A549 (cell line): ENCODE results near the gene PER1. TPM values are rescaled to one million over a fixed set of nuclear protein-coding genes. Genes with fewer than 3 reads are reported as not detected.

Experiments used
- ATAC-seq, 2 experiments: fragments of 200-7000 bp in 1 of 2; fragments of >200 bp in 1 of 2; cut with Nextera tagmentation in 1 of 2; cut with Tn5 transposase in 1 of 2; 3 replicates each; pipeline versions ENCODE4 v1.8.0 to v1.9.1; 2018 to 2020; ENCODE audit warnings: mild to moderate bottlenecking in 1 of 2, moderate library complexity in 1 of 2
- CTCF ChIA-PET: fragments of 300-600 bp; sonication (Branson Sonifier 250); formaldehyde crosslinking; extraction: SDS; loops from one replicate; lab custom pipeline; 2021; ENCODE audit warnings: antibody characterized with exemption, inconsistent platforms; lab: Yijun Ruan, JAX
- POLR2A ChIA-PET: fragments of 350-600 bp; formaldehyde crosslinking; extraction: SDS; loops from one replicate; lab custom pipeline; 2021; ENCODE audit warnings: antibody characterized with exemption, inconsistent platforms; lab: Yijun Ruan, JAX
- DNase-seq, 2 experiments: peaks; one replicate each; pipeline versions ENCODE4 v3.0.0 to v3.0.0-alpha.2; 2011 to 2016; ENCODE audit warnings: low read depth in 1 of 2, low spot score in 1 of 2
- FAIRE-seq: peaks from 2 replicates; lab custom pipeline; 2011; peaks lifted over from hg19 to GRCh38; lab: Jason Lieb, UNC
- H3K27ac ChIP-seq, 2 experiments: fragments of >200 bp; sonication (Bioruptor Twin); formaldehyde crosslinking; 3 replicates each; pipeline ENCODE4 v1.5.1; 2016 to 2017
- H3K4me1 ChIP-seq: fragments of >200 bp; sonication (Bioruptor Twin); formaldehyde crosslinking; 3 replicates; pipeline ENCODE4 v1.6.1; 2016
- H3K4me2 ChIP-seq: fragments of >200 bp; sonication (Bioruptor Twin); formaldehyde crosslinking; 3 replicates; pipeline ENCODE4 v1.6.1; 2016
- H3K4me3 ChIP-seq: fragments of >200 bp; sonication (Bioruptor Twin); formaldehyde crosslinking; 3 replicates; pipeline ENCODE4 v1.5.1; 2016
- H3K9me3 ChIP-seq: fragments of >200 bp; sonication (Bioruptor Twin); formaldehyde crosslinking; 3 replicates; pipeline ENCODE4 v1.6.1; 2016
- CHD2 ChIP-seq: fragments of 150-350 bp; IDR thresholded peaks from 2 replicates; pipeline ENCODE4 v1.6.1; 2014; ENCODE audit warnings: low read length; ENCODE audit not compliant: partially characterized antibody
- ELK1 ChIP-seq: fragments of 150-350 bp; IDR thresholded peaks from 2 replicates; pipeline ENCODE4 v1.6.1; 2014; ENCODE audit warnings: low read depth, mild to moderate bottlenecking, low read length
- ESRRA ChIP-seq: fragments of 150-350 bp; IDR thresholded peaks from 2 replicates; pipeline ENCODE4 v1.6.1; 2014; ENCODE audit warnings: mild to moderate bottlenecking, low read length, borderline replicate concordance
- FOSB ChIP-seq: fragments of 250-450 bp; sonication (Bioruptor Pico); IDR thresholded peaks from 2 replicates; pipeline ENCODE4 v1.5.0; 2020; ENCODE audit warnings: mild to moderate bottlenecking, moderate library complexity
- FOSL2 ChIP-seq, 2 experiments: fragments of 450-650 bp in 1 of 2; fragments of >200 bp in 1 of 2; sonication (Bioruptor Twin) in 1 of 2; formaldehyde crosslinking; IDR thresholded peaks; 2 replicates each; pipeline versions ENCODE4 v1.5.0 to v1.6.1; 2016 to 2020; ENCODE audit warnings: mild to moderate bottlenecking in 1 of 2, moderate library complexity in 1 of 2
- FOXS1 ChIP-seq: fragments of 250-450 bp; sonication (Bioruptor Pico); IDR thresholded peaks from 2 replicates; pipeline ENCODE4 v1.5.0; 2020; ENCODE audit warnings: mild to moderate bottlenecking, moderate library complexity
- GATA3 ChIP-seq: IDR thresholded peaks from 2 replicates; pipeline ENCODE4 v1.6.1; 2012; ENCODE audit warnings: borderline replicate concordance
- JUNB ChIP-seq: fragments of >200 bp; sonication (Bioruptor Twin); formaldehyde crosslinking; IDR thresholded peaks from 2 replicates; pipeline ENCODE4 v1.6.1; 2016
- MAFK ChIP-seq: fragments of 450-650 bp; IDR thresholded peaks from 2 replicates; pipeline ENCODE4 v1.6.1; 2014; ENCODE audit not compliant: partially characterized antibody
- MAZ ChIP-seq: fragments of 150-350 bp; IDR thresholded peaks from 2 replicates; pipeline ENCODE4 v1.6.1; 2014; ENCODE audit warnings: antibody characterized with exemption, low read depth, low read length, borderline replicate concordance
- PHF8 ChIP-seq: fragments of 200-600 bp; sonication (generic); IDR thresholded peaks from 2 replicates; pipeline ENCODE4 v1.6.1; 2016; ENCODE audit warnings: low read depth, mild to moderate bottlenecking, antibody characterized with exemption, moderate library complexity, borderline replicate concordance
- POLR2A ChIP-seq: IDR thresholded peaks from 2 replicates; pipeline ENCODE4 v1.6.1; 2012; ENCODE audit warnings: mild to moderate bottlenecking, low read length
- POLR2AphosphoS2 ChIP-seq: conservative IDR thresholded peaks from 2 replicates; pipeline ENCODE4 v1.6.1; 2012; ENCODE audit warnings: low read length, improper control_type of control experiment, inconsistent platforms
- RAD21 ChIP-seq, 2 experiments: fragments of >200 bp in 1 of 2; sonication (Bioruptor Twin) in 1 of 2; formaldehyde crosslinking in 1 of 2; IDR thresholded peaks in 1 of 2; conservative IDR thresholded peaks in 1 of 2; 2 replicates in 1 of 2; 3 replicates in 1 of 2; pipeline ENCODE4 v1.6.1; 2012 to 2018; ENCODE audit warnings: inconsistent platforms in 1 of 2
- RNF2 ChIP-seq: fragments of 200-600 bp; sonication (generic); IDR thresholded peaks from 2 replicates; pipeline ENCODE4 v1.6.1; 2016; ENCODE audit warnings: low read depth, mild to moderate bottlenecking, antibody characterized with exemption, moderate library complexity, borderline replicate concordance
- TP53 ChIP-seq: fragments of 250-450 bp; sonication (Bioruptor Pico); IDR thresholded peaks from 2 replicates; pipeline ENCODE4 v1.5.0; 2021; ENCODE audit warnings: mild to moderate bottlenecking, moderate library complexity
- WGBS: methylation state at CpG from one replicate; pipeline ENCODE4 v1.1.6; 2017; ENCODE audit errors: missing lambda C conversion rate; 5-methylcytosine and 5-hydroxymethylcytosine counted together
- polyA plus RNA-seq, 4 experiments: library from polyadenylated mRNA; depleted of rRNA in 3 of 4; stranded (reverse); fragments of >200 nt; fragmentation: RNase III in 1 of 4; extraction: RNeasy Plus Mini Kit Qiagen cat#74134 plus additional on column Dnase treatment in 1 of 4; gene quantifications; 2 replicates in 3 of 4; 3 replicates in 1 of 4; pipeline ENCODE4 v1.2.3, GENCODE V29; 2011 to 2017
- TF ChIP-seq, protein P1 (sequence below): fragments of >200 bp; sonication (Bioruptor Twin); formaldehyde crosslinking; IDR thresholded peaks from 2 replicates; pipeline ENCODE4 v1.6.1; 2016

PER1 gene
- polyA plus RNA-seq, 2 of the 4 experiments (the other 2 are of a cell fraction), result 5.5 to 8.7 TPM

- ATAC-seq (peak; percentile 0; a peak in 1 of 6 replicates), FAIRE-seq (no peak), DNase-seq (no peak)
- peak overlapping the region; percentile 43 for H3K4me3 ChIP-seq
- peak overlapping the region; percentile 88 for H3K4me2 ChIP-seq
- CTCF ChIA-PET, result interaction anchor here (0.5 to 26.5 kb wide), 31 partner anchors 10 to 451 kb away, joined by 3 to 601 read pairs (median 5); partner anchors contain the start of genes ALOXE3, HES7, PER1 and TMEM107
- H3K27ac ChIP-seq, result peak overlapping the region; percentile 50 to 58; a peak in 5 of 6 replicates
- 20% methylated on average over 7 of the region's 7 CpGs for WGBS
- POLR2A ChIA-PET, result interaction anchor here (0.6 to 4.9 kb wide), 8 partner anchors 9 to 83 kb away, joined by 3 to 25 read pairs (median 3); partner anchors contain the start of genes HES7 and PER1
- TF ChIP-seq JUNB, result no peak
- TF ChIP-seq MAFK, result peak; percentile 26
- H3K4me1 ChIP-seq, result peaks cover 27% of the 10 kb centered on the region
- no peaks in the 10 kb centered on the region for H3K9me3 ChIP-seq
Observed at GRCh38 chr17:8138374-8138671, 13.9 kb downstream of the PER1 start.

DNA sequence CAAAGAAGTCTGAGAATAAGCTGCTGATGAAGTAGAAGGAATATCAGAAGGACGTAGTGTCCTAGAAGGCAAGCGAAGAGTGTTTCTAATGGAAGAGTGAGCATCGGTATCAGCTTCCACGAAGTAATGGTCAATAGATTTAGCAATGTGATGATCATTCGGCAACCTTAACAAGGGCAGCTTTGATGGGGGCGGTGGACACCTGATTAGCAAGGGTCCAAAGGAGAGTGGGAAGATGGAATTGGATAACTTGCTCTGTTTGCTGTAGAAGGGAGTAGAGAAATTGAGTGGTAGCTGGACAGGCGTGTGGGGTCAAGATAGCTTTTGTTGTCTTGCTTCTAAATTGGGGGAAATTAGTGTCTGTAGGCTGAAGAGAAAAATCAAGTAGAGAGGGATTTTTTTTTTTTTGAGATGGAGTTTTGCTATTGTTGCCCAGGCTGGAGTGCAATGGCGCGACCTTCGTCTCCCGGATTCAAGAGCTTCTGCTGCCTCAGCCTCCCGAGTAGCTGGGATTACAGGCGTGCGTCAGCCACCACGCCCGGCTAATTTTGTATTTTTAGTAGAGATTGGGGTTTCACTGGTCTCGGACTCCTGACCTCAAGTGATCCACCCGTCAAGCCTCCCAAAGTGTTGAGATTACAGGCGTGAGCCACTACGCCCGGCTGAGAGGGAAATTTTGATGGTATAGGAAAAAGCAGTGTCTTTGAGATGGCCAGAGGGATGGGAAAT, 14.4 kb downstream of the PER1 start:
- no peak for DNase-seq
- Histone ChIP-seq H3K4me1 (peaks cover 28% of the 10 kb centered on the region), H3K4me3 (peak overlapping the region; percentile 43), H3K27ac (peak overlapping the region; percentile 50 to 58; a peak in 5 of 6 replicates), H3K4me2 (peak overlapping the region; percentile 88), H3K9me3 (no peaks in the 10 kb centered on the region)
- 49% methylated on average over 21 of the region's 21 CpGs for WGBS
- ChIA-PET CTCF (interaction anchor here (0.6 to 26.5 kb wide), 27 partner anchors 9 to 450 kb away, joined by 3 to 601 read pairs (median 5); partner anchors contain the start of genes ALOXE3, HES7, PER1 and TMEM107), POLR2A (interaction anchor here (0.6 to 4.9 kb wide), 11 partner anchors 9 to 39 kb away, joined by 3 to 25 read pairs (median 3); partner anchors contain the start of genes HES7 and PER1)
- no peak for FAIRE-seq
- TF ChIP-seq RNF2, result no peak
- no peak for ATAC-seq

DNA sequence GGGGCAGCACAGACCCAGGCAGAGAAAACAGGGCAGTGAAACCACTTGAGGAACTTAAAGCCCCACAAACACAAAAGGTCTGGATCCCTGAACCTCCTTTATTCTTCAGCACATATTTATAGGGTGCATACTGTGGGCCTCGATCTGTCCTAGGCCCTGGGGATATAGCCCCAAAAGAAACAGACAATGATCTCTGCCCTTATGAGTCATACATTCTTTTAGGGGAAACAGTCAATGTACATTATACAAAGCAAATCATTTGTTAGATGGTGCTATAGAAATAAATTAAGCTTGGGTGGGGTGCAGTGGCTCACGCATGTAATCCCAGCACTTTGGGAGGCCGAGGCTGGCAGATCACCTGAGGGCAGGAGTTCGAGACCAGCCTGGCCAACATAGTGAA, 18.3 kb downstream of the PER1 start:
- POLR2A ChIA-PET, result interaction anchor here (1.0 to 1.2 kb wide), 4 partner anchors 10 to 39 kb away, joined by 3 to 4 read pairs (median 3); partner anchors contain the start of gene HES7
- DNase-seq, result no peak
- TF ChIP-seq FOSL2 (IDR thresholded peaks at IDR 0.05) (no peak), FOSL2 (CRISPR knock-in tag; IDR thresholded peaks at IDR 0.05) (peak; percentile 80), GATA3 (no peak)
- TF ChIP-seq, all 56 proteins: peak for 1
- 34% methylated on average over 4 of the region's 4 CpGs for WGBS
- peaks cover 30% of the 10 kb centered on the region for H3K4me1 ChIP-seq
- CTCF ChIA-PET, result interaction anchor here (0.9 to 26.5 kb wide), 9 partner anchors 11 to 167 kb away, joined by 3 to 601 read pairs (median 4); partner anchors contain the start of genes ALOXE3, HES7, PER1 and VAMP2
- H3K4me2 ChIP-seq, result peak overlapping the region; percentile 16
- no peak overlapping the region for H3K4me3 ChIP-seq
- FAIRE-seq (no peak), ATAC-seq (no peak)
- H3K9me3 ChIP-seq, result no peaks in the 10 kb centered on the region
- peak overlapping the region; percentile 35 to 64; a peak in 5 of 6 replicates for H3K27ac ChIP-seq

GRCh38 chr17:8133399-8133798, 18.8 kb downstream of the PER1 start:
- TF ChIP-seq, protein P1, sequence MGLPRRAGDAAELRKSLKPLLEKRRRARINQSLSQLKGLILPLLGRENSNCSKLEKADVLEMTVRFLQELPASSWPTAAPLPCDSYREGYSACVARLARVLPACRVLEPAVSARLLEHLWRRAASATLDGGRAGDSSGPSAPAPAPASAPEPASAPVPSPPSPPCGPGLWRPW, result no peak
- TF ChIP-seq RAD21 (conservative IDR thresholded peaks at IDR 0.05 in 1 of 2, IDR thresholded peaks at IDR 0.05 in 1 of 2), result no peak
- no peak for TF ChIP-seq TP53 (CRISPR knock-in tag)
- no peak for TF ChIP-seq CHD2
- TF ChIP-seq FOSB (CRISPR knock-in tag), result no peak
- no peak for TF ChIP-seq ELK1
- TF ChIP-seq MAFK, result no peak
- TF ChIP-seq PHF8, result no peak
- no peak for TF ChIP-seq POLR2A
- TF ChIP-seq MAZ, result no peak
- TF ChIP-seq JUNB, result no peak
- TF ChIP-seq FOXS1 (CRISPR knock-in tag), result no peak
- TF ChIP-seq POLR2AphosphoS2, result no peak
- no peak for TF ChIP-seq ESRRA
- TF ChIP-seq, all 56 proteins: peak for 0
- no peak overlapping the region for H3K4me3 ChIP-seq
- ATAC-seq (no peak; a peak in 3 of 6 replicates), FAIRE-seq (no peak), DNase-seq (no peak)
- peak overlapping the region; percentile 35 to 64; a peak in 5 of 6 replicates for H3K27ac ChIP-seq
- H3K9me3 ChIP-seq, result no peaks in the 10 kb centered on the region
- H3K4me1 ChIP-seq, result peaks cover 30% of the 10 kb centered on the region
- peak overlapping the region; percentile 16; the same call in 2 of the 3 replicates for H3K4me2 ChIP-seq
- POLR2A ChIA-PET, result interaction anchor here (1.0 to 1.2 kb wide), 3 partner anchors 9 to 40 kb away, joined by 3 to 4 read pairs (median 3); partner anchors contain the start of gene HES7
- CTCF ChIA-PET, result interaction anchor here (0.6 to 26.5 kb wide), 8 partner anchors 10 to 168 kb away, joined by 3 to 601 read pairs (median 4); partner anchors contain the start of genes ALOXE3, HES7, PER1 and VAMP2
- 79% methylated on average over 12 of the region's 12 CpGs for WGBS
